GM13976 (cell line): ENCODE data around the gene SYT13.

Experiments used
- DNase-seq: peaks from one replicate; pipeline ENCODE4 v3.0.0; 2012; ENCODE audit warnings: low spot score
- in situ Hi-C: fragments of 300-500 bp; cut with MboI; formaldehyde crosslinking; loops from one replicate; pipeline ENCODE4 v1.12.0; 2022; ENCODE audit warnings: low sequenced_read_pairs, mixed read lengths, inconsistent platforms; ENCODE audit not compliant: unreplicated experiment
- TF ChIP-seq, protein P1 (sequence below): IDR thresholded peaks from 2 replicates; pipeline ENCODE4 v1.5.1; 2012; ENCODE audit warnings: borderline replicate concordance, mild to moderate bottlenecking; ENCODE audit not compliant: insufficient read depth; ENCODE audit errors: extremely low read depth, missing control alignments, control extremely low read depth

Gene SYT13

DNA sequence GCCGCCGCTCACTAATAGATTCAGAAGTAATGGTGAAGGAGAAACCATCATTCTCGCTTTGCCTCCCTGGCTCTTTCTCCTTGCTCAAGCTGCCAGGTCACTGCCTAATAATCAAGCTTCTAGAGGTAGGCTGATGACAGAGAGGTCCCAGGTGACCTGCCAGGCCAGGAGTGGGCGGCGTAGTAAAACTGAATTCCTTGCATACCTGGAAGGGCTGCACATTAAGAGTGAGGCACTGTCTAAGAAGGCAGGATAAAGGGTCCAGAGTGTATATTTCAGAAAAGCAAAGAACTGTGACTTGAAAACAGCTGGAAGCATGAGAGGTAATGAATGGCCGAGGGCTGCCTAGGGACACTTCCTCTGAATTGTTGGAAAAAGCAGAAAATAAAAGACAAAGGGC is 4.1 kb downstream of the SYT13 start:
- DNase-seq: no peak
- in situ Hi-C loops: loop anchor here (25.0 kb wide), 1 partner anchor 345 kb away; no protein-coding TSS in a partner anchor

DNA sequence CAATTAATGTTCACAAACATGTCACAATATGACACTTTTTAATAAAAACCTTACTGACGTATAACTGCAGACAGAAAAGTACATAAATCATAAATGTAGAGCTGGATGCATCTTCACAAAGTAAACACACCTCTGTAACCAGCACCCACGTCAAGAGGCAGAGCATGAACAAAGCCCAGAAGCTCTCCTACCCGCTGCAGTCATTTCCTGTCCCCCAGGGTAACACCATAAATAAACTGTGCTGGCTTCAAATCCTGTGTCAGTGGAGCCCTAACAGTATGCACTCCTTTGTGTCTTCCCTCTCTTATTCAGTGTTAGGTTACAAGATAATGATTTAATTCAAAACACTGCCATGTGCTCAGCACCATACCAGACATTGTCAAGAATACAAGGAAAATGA is 5.7 kb downstream of the SYT13 start:
- in situ Hi-C loops: loop anchor here (25.0 kb wide), 1 partner anchor 343 kb away; no protein-coding TSS in a partner anchor
- TF ChIP-seq, protein P1, sequence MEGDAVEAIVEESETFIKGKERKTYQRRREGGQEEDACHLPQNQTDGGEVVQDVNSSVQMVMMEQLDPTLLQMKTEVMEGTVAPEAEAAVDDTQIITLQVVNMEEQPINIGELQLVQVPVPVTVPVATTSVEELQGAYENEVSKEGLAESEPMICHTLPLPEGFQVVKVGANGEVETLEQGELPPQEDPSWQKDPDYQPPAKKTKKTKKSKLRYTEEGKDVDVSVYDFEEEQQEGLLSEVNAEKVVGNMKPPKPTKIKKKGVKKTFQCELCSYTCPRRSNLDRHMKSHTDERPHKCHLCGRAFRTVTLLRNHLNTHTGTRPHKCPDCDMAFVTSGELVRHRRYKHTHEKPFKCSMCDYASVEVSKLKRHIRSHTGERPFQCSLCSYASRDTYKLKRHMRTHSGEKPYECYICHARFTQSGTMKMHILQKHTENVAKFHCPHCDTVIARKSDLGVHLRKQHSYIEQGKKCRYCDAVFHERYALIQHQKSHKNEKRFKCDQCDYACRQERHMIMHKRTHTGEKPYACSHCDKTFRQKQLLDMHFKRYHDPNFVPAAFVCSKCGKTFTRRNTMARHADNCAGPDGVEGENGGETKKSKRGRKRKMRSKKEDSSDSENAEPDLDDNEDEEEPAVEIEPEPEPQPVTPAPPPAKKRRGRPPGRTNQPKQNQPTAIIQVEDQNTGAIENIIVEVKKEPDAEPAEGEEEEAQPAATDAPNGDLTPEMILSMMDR: no peak
- no peak for DNase-seq

More for the DNA sequence above, 4.1 kb downstream of the SYT13 start:
- TF ChIP-seq, protein P1: no peak

DNA sequence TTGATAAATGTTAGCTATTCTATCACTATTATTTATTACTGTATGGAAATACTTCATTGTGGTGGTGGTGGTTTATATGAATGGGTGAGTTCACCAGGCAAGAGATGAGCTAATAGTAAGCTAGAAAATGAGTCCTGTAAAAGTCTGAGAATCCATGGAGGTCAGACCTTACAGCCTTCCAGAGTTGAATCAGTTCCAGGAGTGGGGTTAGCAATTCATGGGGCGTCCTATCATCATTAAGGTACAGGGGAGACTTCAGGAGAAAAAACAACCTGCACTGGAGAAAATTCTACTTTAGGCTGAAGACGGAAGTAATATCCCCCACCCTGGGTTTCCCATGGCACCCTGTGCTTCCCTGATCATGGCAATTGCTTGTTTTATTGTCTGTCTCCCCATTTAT is 6.5 kb downstream of the SYT13 start:
- no peak for DNase-seq
- TF ChIP-seq, protein P1: no peak
- in situ Hi-C loops: loop anchor here (25.0 kb wide), 1 partner anchor 342 kb away; no protein-coding TSS in a partner anchor

DNA sequence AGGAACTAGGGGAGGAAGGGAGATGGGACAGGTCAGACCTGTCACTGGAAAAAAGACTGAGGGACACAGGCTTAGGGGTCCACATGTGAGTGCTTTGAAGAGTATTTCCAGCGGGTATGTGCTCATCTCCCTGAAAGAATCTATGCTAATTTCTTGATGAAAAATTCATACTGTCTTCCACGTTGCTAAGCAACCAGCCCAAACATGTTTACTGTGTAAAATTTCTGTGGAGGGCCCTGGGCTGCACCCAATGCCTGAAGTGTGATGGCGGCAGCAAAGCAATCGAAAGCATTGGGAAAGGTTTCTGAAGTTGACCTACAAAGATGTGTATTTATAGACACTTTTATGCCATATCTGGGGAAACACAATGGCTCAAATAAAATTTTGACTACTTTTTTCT is 7.4 kb downstream of the SYT13 start:
- in situ Hi-C loops: loop anchor here (25.0 kb wide), 1 partner anchor 341 kb away; no protein-coding TSS in a partner anchor
- no peak for DNase-seq
- TF ChIP-seq, protein P1: no peak

DNA sequence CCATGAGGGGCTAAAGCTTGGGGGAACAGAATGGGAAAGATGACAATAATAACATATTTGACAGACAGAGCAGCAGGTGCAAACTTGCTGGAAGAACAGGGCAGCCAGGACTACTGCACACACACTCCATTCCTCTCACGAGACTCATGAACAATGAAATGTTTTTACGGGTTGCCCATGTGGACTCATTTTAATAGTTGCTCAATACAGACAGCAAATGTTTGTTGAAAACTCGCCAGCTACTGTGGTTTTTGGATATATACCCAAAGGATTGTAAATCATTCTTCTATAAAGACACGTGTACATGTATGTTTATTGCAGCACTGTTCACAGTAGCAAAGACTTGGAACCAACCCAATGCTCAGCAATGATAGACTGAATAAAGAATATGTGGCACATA is 10.3 kb downstream of the SYT13 start:
- DNase-seq: no peak
- TF ChIP-seq, protein P1: no peak
- in situ Hi-C loops: loop anchor here (25.0 kb wide), 1 partner anchor 339 kb away; no protein-coding TSS in a partner anchor

DNA sequence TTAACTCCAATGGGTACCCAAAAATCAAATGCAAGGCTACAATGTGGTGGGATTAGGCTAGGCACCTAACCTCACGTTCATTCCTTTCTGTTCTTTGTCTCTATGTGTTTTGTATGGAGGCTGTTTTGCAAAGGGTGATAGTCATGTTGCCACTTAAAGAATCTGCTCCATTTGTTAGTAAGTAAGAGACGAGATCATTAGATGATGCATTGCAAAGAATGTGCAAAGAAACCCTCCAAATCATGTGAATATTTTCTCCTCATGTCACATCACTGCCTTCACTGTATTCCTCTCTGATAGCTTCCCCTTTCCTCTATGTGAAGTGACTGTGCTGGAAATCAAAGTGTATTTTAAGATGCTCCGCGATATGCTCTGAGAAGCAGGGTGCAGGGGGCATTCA is 11.9 kb downstream of the SYT13 start:
- in situ Hi-C loops: no loop called here
- TF ChIP-seq, protein P1: no peak
- no peak for DNase-seq
